GM19463 (cell line): ENCODE data around the gene RNPC3.
"Not testable (repeated sequence)": the region's sequence is repeated elsewhere in the genome, so short reads cannot be mapped to it uniquely, and the experiment has no call there.

Experiments
- ATAC-seq: cut with Tn5 transposase; IDR thresholded peaks from one replicate; pipeline ENCODE4 v1.9.1; 2021; ENCODE audit warnings: mild to moderate bottlenecking, moderate library complexity; ENCODE audit not compliant: unreplicated experiment

Gene RNPC3

DNA sequence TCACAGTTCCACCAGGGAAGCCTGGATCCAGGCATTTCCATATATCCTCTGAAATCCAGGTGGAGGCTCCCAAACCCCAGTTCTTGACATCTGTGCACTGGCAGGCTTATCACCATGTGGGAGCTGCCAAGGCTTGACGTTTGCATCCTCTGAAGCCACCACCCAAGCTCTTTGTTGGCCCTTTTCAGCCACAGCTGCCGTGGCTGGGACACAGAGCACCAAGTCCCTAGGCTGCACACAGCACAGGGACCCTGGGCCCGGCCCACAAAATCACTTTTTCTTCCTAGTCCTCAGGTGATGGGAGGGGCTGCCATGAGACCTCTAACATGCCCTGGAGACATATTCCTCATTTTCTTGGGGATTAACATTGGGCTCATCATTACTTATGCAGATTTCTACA is 22.3 kb downstream of the RNPC3 start:
- no peak for ATAC-seq

DNA sequence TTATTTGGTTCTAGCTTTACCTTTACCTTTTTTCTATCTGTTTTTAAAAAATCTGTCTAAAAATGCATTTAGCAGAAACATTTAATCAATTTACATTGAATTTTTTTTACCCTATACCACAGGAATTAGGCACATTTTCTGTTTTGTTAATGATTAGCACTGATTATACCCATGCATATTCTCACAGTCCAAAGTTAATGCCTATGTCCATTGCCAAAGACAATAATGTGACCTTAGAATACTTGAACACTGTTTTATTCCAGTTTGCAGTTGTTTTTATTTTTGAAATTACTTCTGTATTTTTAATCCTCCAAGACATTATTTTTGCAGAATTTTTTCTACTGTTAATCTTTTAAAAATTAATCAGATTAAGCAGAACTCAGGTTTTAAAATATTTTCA is 34.9 kb downstream of the RNPC3 start:
- ATAC-seq, result no peak

- ATAC-seq, result not testable (repeated sequence)
Measured at GRCh38 chr1:103561124-103561523, 35.6 kb downstream of the RNPC3 start.

GRCh38 chr1:103561643-103562395 is 36.3 kb downstream of the RNPC3 start:
- peak; percentile 76 for ATAC-seq

GRCh38 chr1:103563056-103563455 is 37.6 kb downstream of the RNPC3 start:
- ATAC-seq, result no peak

DNA sequence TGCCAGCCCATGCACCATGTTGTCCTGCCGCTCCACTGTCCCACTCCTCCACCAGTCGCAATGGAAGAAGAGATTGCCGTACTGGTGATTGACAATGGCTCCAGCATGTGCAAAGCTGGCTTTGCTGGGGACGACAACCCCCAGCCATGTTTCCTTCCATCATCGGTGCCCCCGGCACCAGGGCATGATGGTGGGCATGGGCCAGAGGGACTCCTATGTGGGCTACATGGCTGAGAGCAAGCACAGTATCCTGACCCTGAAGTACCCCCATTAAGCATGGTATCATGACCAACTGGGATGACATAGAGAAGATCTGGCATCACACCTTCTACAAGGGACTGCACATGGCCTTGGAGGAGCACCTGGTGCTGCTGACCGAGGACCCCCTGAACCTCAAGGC is 44.0 kb downstream of the RNPC3 start:
- ATAC-seq, result no peak

GRCh38 chr1:103571289-103571688 is 45.8 kb downstream of the RNPC3 start, which contains the start of gene AMY2B:
Gene AMY2B (plus strand): TSS chr1:103571589. CDS start chr1:103571603, 14 bp downstream.
- not testable (repeated sequence) for ATAC-seq

- ATAC-seq, result no peak
Measured at GRCh38 chr1:103576065-103576464, 50.6 kb downstream of the RNPC3 start.

DNA sequence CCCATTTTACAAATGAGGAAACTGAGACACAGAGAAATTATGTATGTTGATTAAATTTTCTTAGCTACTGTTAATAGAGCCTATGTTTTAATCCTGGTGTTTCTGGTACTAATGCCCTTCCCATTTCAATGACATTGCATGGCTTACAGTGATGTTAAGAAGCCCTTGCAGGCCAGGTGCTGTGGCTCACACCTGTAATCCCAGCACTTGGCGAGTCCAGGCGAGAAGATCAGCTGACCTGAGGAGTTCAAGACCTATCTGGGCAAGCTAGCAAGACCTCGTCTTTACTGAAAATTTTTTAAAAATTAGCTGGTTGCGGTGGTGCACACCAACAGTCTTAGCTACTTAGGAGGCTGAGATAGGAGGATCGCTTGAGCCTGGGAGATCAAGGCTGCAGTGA is 51.3 kb downstream of the RNPC3 start:
- not testable (repeated sequence) for ATAC-seq

GRCh38 chr1:103582464-103582863 is 57.0 kb downstream of the RNPC3 start:
- no peak for ATAC-seq

GRCh38 chr1:103583887-103584286 is 58.4 kb downstream of the RNPC3 start:
- ATAC-seq, result no peak

DNA sequence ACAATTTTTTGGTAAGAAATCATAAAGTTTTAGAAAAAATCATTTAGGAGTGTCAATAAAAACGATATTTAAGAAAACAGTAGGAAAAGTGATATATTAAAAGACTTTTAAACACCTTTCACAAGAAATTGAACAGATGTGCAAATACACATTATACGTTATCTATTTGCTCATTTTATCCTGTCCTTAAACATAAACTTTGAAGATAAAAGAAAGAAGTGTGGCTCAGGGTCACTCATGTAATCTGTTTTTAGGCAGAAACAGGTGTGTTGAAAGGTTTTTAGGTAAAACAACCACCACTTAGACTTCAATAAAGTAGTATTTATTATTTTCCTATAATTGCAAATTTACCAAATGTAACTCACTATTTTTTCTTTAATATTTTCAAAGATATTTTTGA is 59.0 kb downstream of the RNPC3 start:
- no peak for ATAC-seq

DNA sequence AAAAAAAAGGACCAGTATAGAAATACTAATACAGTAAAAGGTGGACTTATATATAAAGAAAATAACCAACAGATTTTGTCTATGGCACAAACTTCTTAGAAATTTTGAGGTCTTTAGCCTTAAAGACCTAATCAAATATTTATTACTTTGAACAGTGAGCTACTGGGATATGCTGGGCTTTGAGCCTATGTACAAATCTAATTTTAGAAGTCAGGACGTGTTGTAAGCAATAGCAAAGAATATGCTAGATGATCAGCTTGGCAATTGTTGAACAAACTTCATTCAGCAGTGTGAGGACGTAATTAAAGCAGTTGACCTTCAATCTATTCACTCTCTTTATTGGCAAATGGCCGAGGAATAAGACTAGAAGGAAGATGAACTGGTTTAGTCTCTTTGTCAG is 77.2 kb downstream of the RNPC3 start:
- not testable (repeated sequence) for ATAC-seq
